Measurements from ENCODE around the gene TMEM255B. TPM values are rescaled to one million over a fixed set of nuclear protein-coding genes. Genes with fewer than 3 reads are reported as not detected.

TMEM255B gene
- total RNA-seq, 4 donors from 2014 or later, result 0.26 to 3.8 (median 1.7) TPM

DNA sequence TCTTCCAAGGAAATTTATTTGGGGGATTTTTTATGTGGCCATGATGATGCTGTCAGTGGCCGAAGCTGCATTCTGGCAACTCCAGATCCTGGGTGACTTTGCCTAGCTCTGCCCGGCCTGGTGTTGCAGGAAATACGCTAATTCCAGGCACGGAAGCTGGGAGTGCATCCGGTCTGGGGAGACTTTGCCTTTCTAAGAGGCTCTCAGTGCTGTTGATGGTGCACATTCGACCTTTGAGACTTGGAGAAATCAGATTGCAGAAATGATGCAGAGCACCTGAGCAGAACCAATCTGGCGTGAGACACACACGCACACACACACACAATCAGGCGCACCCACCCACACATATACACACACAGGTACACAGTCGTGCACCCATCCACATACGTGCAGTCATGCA lies 5.9 kb upstream of the TMEM255B start:
- Histone ChIP-seq H3K4me1 (peaks cover 3% of the 10 kb centered on the region), H3K27ac (no peak overlapping the region), H3K4me3 (no peak overlapping the region), H3K27me3 (no peaks in the 10 kb centered on the region), H3K36me3 (no peaks in the 10 kb centered on the region), H3K9me3 (no peaks in the 10 kb centered on the region)
- DNase-seq (ENCODE audit: low spot score in 2 of 2), result peak in 1 of 2 donors; percentile 11
- WGBS, result 88% methylated on average over 8 of the region's 11 CpGs
- TF ChIP-seq, protein P1, sequence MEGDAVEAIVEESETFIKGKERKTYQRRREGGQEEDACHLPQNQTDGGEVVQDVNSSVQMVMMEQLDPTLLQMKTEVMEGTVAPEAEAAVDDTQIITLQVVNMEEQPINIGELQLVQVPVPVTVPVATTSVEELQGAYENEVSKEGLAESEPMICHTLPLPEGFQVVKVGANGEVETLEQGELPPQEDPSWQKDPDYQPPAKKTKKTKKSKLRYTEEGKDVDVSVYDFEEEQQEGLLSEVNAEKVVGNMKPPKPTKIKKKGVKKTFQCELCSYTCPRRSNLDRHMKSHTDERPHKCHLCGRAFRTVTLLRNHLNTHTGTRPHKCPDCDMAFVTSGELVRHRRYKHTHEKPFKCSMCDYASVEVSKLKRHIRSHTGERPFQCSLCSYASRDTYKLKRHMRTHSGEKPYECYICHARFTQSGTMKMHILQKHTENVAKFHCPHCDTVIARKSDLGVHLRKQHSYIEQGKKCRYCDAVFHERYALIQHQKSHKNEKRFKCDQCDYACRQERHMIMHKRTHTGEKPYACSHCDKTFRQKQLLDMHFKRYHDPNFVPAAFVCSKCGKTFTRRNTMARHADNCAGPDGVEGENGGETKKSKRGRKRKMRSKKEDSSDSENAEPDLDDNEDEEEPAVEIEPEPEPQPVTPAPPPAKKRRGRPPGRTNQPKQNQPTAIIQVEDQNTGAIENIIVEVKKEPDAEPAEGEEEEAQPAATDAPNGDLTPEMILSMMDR (IDR thresholded peaks at IDR 0.05), result no peak
- TF ChIP-seq EP300 (IDR thresholded peaks at IDR 0.05) (no peak), POLR2A (IDR thresholded peaks at IDR 0.05) (no peak), POLR2AphosphoS5 (IDR thresholded peaks at IDR 0.05) (no peak)

DNA sequence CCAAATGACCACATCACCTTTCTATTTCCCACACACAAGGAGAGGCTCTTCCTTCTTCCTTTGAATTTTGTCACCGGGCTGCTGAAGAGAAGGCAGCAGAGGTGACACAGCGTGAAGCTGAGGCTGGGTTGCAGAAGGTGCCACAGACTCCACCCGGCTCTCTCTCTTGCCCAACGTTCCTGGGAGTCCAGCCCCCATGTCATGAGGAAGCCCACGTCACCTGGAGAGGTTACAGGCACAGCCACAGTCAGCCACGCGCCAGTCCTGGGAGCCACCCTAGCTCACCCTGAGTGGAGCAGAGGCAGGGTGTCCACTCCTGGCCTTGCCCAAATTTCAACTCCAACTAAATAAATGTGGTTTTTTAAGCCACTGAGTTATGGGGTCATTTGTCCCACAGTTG lies 4.8 kb upstream of the TMEM255B start:
- H3K27me3 ChIP-seq, result peaks cover under 1% of the 10 kb centered on the region

DNA sequence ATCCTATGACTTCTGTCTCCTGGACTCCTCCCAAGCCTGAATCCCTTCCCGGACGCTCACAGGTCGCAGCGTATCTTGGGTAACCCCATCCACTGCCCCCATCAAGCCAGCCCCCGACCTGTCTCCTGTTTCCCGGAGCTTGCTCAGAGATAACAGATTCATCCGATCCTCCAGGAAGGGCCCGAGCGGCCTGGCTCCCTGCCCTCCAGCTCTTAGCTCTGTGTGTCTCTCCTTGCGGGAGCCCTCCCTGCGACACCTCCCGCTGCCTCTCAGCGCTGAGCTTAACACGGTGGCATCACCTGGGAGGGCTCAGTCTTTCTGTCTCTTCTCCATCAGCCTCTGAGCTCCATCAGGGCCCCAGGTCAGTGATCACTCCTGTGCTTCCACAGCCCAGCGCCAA lies 4.3 kb upstream of the TMEM255B start:
- H3K4me1 ChIP-seq, result peaks cover 16% of the 10 kb centered on the region
- no peak for DNase-seq (ENCODE audit: low spot score in 2 of 2)
- TF ChIP-seq POLR2AphosphoS5 (IDR thresholded peaks at IDR 0.05), result no peak
- no peak for TF ChIP-seq EP300 (IDR thresholded peaks at IDR 0.05)
- no peak for TF ChIP-seq POLR2A (IDR thresholded peaks at IDR 0.05)
- TF ChIP-seq, protein P1 (IDR thresholded peaks at IDR 0.05), result no peak
- H3K36me3 ChIP-seq, result no peaks in the 10 kb centered on the region
- H3K9me3 ChIP-seq, result no peaks in the 10 kb centered on the region
- H3K27ac ChIP-seq, result no peak overlapping the region
- 90% methylated on average over 15 of the region's 15 CpGs for WGBS
- peaks cover 5% of the 10 kb centered on the region for H3K27me3 ChIP-seq
- H3K4me3 ChIP-seq, result no peak overlapping the region

More for the DNA sequence above, 4.8 kb upstream of the TMEM255B start:
- H3K36me3 ChIP-seq, result no peaks in the 10 kb centered on the region
- peaks cover 11% of the 10 kb centered on the region for H3K4me1 ChIP-seq
- DNase-seq (ENCODE audit: low spot score in 2 of 2), result no peak
- no peak overlapping the region for H3K4me3 ChIP-seq
- no peak overlapping the region for H3K27ac ChIP-seq
- no peaks in the 10 kb centered on the region for H3K9me3 ChIP-seq
- 78% methylated on average over 4 of the region's 7 CpGs for WGBS
- TF ChIP-seq EP300 (IDR thresholded peaks at IDR 0.05) (no peak), POLR2A (IDR thresholded peaks at IDR 0.05) (no peak), POLR2AphosphoS5 (IDR thresholded peaks at IDR 0.05) (no peak)
- TF ChIP-seq, protein P1 (IDR thresholded peaks at IDR 0.05), result no peak

DNA sequence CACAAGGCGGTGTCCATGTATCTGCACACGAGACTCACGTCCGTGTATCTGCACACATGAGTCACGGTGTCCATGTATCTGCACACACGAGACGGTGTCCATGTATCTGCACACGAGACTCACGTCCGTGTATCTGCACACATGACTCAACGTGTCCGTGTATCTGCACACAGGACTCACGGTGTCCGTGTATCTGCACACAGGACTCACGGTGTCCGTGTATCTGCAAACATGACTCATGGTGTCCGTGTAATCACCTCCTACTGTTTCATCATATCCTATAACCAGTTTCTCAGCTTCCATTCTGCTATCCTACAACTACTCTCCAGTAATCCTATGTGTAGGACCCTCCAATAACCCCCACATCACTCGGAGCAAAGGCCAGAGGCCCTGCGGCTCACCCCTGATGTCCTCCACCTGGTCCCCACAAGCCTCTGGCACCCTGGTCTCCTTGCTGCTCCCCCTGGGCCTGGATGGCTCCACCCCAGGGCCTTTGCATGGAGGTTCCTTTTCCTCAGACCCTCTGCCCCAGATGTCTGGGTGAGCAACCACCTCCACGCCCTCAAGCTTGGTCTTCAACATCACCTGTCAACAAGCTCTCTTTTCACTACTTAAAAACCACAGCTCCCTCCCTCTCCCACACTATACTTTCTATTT lies 2.5 kb upstream of the TMEM255B start:
- Histone ChIP-seq H3K27me3 (peaks cover 18% of the 10 kb centered on the region), H3K27ac (no peak overlapping the region), H3K36me3 (no peaks in the 10 kb centered on the region), H3K4me3 (no peak overlapping the region), H3K4me1 (peaks cover 19% of the 10 kb centered on the region), H3K9me3 (no peaks in the 10 kb centered on the region)
- DNase-seq (ENCODE audit: low spot score in 2 of 2), result peak in 1 of 2 donors; percentile 56
- WGBS, result 86% methylated on average over 20 of the region's 20 CpGs
- TF ChIP-seq, protein P1 (IDR thresholded peaks at IDR 0.05), result no peak
- TF ChIP-seq POLR2AphosphoS5 (IDR thresholded peaks at IDR 0.05) (no peak), POLR2A (IDR thresholded peaks at IDR 0.05) (no peak), EP300 (IDR thresholded peaks at IDR 0.05) (no peak)

- peak in 1 of 2 donors; percentile 68 for DNase-seq (ENCODE audit: low spot score in 2 of 2)
- H3K4me3 ChIP-seq, result peak overlapping the region; percentile 80
- TF ChIP-seq EP300 (IDR thresholded peaks at IDR 0.05), result no peak
- no peak for TF ChIP-seq POLR2A (IDR thresholded peaks at IDR 0.05)
- TF ChIP-seq POLR2AphosphoS5 (IDR thresholded peaks at IDR 0.05), result no peak
- TF ChIP-seq, protein P1 (IDR thresholded peaks at IDR 0.05), result no peak
- peak overlapping the region; percentile 82 for H3K27ac ChIP-seq
- WGBS, result under 1% methylated on average over 26 of the region's 26 CpGs
- peaks cover 20% of the 10 kb centered on the region for H3K27me3 ChIP-seq
- no peaks in the 10 kb centered on the region for H3K9me3 ChIP-seq
- peaks cover 19% of the 10 kb centered on the region for H3K4me1 ChIP-seq
- no peaks in the 10 kb centered on the region for H3K36me3 ChIP-seq
Observed at GRCh38 chr13:113759525-113760137, 605 bp downstream of the TMEM255B start.
